Endometrium (tissue), 2 donors: ENCODE results near the gene CCM2.
"Not testable (repeated sequence)": the region's sequence is repeated elsewhere in the genome, so short reads cannot be mapped to it uniquely, and the experiment has no call there.

Experiments used
- FAIRE-seq: peaks from 2 replicates; lab custom pipeline; 2012; peaks lifted over from hg19 to GRCh38; lab: Jason Lieb, UNC
- donor health status: control.
- donor health status: control.

Gene CCM2

DNA sequence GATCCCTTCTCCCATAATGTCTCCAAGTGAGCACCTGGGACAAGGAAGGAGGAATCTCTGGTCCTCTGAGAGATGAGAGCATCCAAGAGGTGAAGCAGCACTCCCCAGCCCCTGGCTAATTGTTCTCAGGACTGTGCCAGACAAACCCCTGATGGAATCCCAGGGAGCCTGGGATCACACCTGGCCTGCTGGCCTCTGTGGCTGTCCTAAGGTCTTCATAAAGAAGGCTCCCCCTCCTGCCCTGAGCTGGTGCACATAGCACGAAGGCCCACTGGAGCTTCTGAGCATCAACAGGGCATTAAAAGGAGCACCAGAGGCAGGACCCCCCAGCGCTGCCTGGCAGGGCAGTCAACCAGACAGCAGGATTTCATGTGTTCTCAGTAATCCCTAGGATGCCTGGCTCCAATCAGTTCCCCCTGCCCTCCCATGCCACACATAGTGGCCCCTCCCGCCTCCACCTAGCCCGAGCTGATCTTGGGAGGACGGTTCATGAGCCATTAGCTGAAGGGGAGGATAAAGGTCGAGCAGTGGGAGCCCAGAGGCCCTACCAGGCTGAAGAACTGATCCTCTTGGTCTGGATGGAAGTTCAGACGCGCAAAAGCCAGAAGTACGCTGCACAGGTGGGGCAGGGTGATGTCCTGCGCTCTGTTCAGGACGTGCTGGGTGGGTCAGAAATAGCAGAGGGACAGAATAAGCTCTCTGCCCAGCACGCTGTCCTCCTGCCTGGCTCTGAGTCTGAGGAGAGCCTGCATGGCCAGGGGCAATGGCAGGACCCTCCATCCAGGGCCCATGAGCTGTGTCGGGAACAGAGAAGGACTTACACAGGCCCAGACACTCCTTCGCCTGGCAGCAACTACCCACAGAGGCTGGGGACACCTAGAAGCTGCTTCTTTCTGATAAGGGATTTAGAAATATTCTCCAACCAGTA is 103.0 kb downstream of the CCM2 start:
- FAIRE-seq, result no peak

DNA sequence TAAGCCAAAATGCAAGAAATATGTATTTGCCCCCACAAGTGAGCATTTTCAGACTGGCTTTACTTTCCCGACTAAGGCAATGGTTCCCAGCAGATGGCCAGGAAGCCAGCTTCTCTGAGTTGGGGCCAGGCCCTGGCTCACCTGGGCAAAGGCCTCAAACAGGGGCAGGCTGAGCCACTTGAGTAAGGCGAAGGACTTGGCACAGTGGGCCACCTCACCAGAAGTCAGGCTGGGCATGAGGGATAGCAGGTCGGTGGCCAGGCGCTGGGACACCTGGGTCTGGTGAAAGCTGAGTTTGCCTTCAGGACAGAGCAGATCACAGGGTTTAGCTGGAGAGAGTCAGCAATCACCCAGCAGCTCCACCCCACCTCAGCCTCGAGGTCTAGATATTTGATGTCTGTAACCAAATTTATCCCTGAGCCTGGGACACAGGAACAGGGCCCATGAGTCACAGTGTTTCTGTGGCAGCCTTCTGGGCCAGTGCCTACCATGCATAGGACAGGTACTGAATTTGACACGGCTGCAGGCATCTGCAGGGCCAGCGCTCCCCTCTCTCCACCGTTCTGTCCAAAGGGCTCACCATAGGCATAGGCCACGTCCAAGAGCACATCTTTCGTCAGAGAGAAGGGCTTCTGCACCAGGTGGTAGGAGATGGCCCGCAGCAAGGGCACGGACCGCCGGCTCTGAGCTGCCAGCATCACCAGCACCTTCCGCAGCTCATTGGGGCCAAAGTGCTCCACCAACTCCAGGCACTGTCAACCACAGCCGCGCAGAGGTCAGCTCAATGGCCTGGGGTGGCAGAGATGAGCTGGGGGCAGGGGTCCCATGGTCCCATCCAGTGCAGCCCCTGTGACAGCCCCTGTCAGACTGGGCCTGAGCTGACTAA is 104.2 kb downstream of the CCM2 start:
- FAIRE-seq, result no peak

DNA sequence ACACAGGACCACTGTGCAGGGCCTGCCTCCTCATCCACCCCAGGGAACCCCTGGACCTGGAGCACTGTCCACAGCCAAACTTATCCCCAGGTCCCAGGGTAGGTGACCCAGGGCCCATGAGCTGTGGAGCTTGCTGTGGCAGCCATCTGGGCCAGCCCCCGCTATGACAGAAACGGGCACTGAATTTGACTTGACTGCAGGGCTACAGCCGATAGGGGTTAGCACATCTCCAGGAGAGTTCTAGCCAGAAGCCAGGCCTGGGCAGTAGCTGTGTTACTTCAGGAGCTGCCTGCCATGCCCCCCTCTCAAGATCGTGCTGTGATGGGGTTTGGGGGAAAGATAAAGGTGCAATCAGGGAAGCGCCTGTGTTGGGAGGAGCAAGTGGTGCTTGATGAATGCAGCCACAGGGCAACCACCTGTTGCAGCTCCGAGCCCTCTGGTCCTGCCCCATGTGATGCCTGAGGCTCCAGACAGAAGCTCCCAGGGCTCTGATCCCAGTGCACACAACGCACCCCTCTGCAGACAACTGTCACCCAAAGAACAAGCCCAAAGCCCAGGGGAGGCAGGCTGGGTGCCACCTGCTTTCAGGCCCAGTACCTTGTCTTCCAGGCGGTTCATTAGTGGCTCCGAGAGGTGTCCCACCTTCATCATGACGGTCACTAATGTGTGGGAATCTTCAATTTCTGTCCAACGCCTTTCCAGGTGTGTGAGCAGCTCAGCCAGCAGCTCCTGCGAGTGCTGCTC is 105.0 kb downstream of the CCM2 start:
- no peak for FAIRE-seq

DNA sequence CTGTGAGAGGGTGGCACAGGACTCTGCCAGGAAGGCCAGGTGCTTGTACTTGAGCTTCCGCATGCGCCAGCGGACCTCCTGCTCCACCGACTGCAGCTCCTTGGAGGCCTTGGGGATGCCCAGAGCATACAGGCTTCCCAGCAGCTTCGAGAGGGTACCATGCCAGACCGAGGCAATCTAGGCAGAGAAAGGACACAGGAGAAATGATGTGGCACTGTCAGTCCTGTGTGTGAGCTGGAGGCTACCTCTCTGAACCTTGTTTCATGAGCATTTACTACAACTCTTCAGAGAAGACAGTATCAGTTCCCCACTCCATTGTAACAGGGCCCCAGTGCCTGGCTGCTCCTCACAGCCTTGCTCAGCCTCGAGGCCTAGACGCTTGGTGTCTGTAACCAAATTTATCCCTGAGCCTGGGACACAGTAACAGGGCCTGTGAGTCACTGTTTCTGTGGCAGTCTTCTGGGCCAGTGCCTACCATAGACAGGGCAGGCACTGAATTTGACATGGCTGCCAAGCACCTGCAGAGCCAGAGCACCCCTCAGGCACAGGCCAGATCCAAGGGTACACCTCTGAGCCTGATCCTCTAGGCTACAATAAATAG is 105.7 kb downstream of the CCM2 start:
- no peak for FAIRE-seq

DNA sequence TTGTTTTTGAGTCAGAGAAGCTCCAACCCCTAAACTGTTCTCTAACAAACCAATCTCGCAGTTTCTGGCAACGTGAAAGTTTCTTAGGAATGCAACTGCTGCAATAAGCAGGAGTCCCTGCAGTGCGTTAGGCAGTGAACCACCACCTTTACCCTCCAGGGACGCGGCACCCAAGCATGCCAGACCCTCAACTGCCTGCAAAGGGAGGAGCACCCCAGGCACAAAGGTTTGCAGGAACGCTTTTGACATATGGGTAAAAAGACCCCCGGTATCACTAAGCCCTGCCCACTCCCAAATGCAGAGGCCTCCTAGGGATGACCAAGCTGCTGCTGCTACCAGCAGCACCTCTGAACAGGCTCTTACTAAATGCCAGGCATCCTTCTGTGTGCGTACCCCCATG is 106.8 kb downstream of the CCM2 start:
- FAIRE-seq, result no peak

DNA sequence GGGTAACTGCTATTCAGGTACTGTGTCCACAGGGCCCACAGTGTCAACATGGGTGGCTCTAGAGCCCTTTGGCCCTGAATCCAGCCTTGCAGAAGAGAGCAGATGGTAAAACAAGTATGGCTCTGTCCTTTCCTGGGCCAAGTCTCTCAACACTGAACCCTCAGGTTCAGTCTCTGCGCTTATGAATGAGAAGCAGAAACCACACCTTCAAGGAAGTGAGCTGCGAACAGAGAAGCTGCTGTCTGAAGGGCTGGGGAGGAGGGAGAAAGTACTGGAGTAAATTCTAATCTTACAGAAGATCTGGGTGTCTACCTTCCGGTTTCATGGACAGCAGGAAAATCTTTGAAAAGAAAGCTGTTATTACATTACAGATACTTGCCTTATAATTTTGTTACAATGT is 107.4 kb downstream of the CCM2 start:
- FAIRE-seq, result no peak

- FAIRE-seq, result no peak
These were observed 108.9 kb downstream of the CCM2 start for GRCh38 chr7:45108863-45109262.

- peak; percentile 85 for FAIRE-seq
These were observed 111.6 kb downstream of the CCM2 start, which contains the start of gene TBRG4 for GRCh38 chr7:45111298-45112223. Gene TBRG4, minus strand, starts transcription at chr7:45111697. Its CDS starts 2,460 bp downstream, at chr7:45109237.

- FAIRE-seq, result no peak
These were observed 112.6 kb downstream of the CCM2 start for GRCh38 chr7:45112648-45113047.

DNA sequence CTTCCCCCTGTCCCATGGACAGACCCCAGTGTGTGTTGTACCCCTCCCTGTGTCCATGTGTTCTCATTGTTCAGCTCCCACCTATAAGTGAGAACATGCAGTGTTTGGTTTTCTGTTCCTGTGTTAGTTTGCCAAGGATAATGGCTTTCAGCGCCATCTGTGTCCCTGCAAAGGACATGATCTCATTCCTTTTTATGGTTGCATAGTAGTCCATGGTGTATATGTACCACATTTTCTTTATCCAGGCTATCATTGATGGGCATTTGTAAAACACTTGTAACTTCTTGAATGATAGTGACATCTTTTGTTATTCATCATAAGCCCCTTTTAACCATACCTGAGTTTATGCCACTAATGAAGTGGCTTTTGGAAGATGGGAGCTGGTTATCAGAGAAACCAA is 114.3 kb downstream of the CCM2 start:
- not testable (repeated sequence) for FAIRE-seq

GRCh38 chr7:45114926-45115325 is 114.9 kb downstream of the CCM2 start:
- FAIRE-seq, result no peak

DNA sequence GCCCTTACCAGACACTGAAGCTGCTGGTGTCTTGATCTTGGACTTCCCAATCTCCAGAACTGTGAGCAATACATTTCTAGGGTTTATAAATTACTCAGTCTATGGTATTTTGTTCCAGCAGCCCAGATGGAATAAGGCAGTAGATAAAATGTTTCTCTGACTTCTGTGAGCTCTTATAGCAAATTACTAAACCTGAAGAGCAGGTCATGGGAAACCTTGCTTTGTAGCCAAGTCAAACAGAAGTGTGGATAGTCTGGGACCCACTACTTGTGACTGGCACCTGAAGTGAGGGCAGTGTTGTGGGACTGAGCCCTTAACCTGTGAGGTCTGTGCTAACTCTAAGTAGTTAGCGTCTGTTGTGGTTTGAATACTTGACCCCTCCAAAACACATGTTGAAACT is 116.0 kb downstream of the CCM2 start:
- no peak for FAIRE-seq

GRCh38 chr7:45117582-45117981 is 117.6 kb downstream of the CCM2 start:
- FAIRE-seq, result no peak

DNA sequence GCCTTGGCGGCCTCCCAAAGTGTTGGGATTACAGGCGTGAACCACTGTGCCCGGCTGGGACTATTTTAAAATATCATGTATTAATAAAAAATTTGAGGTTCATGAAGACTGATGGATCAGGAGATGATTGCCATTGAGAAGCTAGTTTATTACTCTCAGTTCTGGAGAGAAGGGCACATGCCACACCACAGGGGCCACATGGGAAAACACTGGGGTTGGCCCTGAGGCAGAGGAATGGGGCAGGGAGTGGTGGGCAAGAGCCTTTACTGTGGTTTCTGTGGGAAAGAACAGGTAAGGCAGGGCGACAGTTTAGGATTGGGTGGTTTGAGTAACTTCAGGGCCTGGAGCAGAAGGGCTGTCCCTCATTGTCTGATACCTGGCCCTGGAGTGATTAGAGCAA is 118.3 kb downstream of the CCM2 start:
- FAIRE-seq, result no peak

GRCh38 chr7:45118889-45119331 is 118.9 kb downstream of the CCM2 start:
- no peak for FAIRE-seq

GRCh38 chr7:45119550-45119949 is 119.5 kb downstream of the CCM2 start:
- FAIRE-seq, result no peak

- FAIRE-seq, result no peak
These were observed 123.2 kb downstream of the CCM2 start for GRCh38 chr7:45122975-45123860.

GRCh38 chr7:45123913-45124710 is 124.1 kb downstream of the CCM2 start:
- FAIRE-seq, result no peak
